ENCODE results near the gene TBXAS1. TPM values are rescaled to one million over a fixed set of nuclear protein-coding genes. Genes with fewer than 3 reads are reported as not detected.

TBXAS1 gene
- total RNA-seq, 1 donor from 2014 or later: 0.26 TPM

DNA sequence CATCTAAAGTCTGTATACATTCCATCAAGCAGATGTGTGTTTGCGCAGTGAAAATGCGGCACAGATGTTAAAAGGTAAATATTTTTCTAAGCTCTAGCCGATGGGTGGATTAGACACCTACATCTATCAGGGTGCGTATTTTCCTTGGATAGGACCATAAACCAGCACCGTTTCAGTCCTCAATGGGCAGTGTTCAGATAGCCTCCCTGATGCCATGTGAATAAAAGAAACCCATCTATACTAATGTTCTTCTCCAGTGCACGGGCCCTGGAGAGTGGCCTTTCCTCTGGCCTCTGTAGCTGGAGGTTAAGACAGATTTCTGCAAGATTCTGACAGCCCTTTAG is 130.2 kb downstream of the TBXAS1 start:
- Histone ChIP-seq H3K4me3 (ENCODE audit: low read depth, low read length) (no peak overlapping the region), H3K36me3 (ENCODE audit: control insufficient read depth, insufficient read depth, low read length) (no peaks in the 10 kb centered on the region), H3K27me3 (ENCODE audit: control insufficient read depth, insufficient read depth, low read length) (no peaks in the 10 kb centered on the region)
- TF ChIP-seq, protein P1, sequence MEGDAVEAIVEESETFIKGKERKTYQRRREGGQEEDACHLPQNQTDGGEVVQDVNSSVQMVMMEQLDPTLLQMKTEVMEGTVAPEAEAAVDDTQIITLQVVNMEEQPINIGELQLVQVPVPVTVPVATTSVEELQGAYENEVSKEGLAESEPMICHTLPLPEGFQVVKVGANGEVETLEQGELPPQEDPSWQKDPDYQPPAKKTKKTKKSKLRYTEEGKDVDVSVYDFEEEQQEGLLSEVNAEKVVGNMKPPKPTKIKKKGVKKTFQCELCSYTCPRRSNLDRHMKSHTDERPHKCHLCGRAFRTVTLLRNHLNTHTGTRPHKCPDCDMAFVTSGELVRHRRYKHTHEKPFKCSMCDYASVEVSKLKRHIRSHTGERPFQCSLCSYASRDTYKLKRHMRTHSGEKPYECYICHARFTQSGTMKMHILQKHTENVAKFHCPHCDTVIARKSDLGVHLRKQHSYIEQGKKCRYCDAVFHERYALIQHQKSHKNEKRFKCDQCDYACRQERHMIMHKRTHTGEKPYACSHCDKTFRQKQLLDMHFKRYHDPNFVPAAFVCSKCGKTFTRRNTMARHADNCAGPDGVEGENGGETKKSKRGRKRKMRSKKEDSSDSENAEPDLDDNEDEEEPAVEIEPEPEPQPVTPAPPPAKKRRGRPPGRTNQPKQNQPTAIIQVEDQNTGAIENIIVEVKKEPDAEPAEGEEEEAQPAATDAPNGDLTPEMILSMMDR (IDR thresholded peaks at IDR 0.05; ENCODE audit: insufficient read depth, low read length, severe bottlenecking): no peak
- DNase-seq (ENCODE audit: low read depth) (no peak), FAIRE-seq (no peak)

DNA sequence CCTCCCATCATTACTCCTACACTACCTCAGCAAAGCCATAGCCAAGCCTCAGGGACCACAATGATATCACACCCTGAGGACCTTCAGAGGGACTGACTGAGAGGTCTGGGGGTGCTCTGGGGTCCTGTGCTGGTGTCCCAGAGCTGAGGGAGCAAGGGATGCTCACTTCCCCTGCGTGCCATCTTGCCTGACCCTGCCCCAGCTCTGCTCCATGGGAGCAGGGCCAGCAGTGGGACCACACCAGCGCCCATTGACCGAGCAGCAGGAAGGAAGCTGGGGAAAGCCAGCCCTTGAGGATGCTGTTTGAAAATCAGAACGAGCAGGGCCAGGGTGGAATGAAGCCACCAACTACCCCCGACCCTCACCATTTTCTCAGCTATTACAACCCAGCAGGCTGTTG is 130.7 kb downstream of the TBXAS1 start:
- Histone ChIP-seq H3K36me3 (ENCODE audit: control insufficient read depth, insufficient read depth, low read length) (no peaks in the 10 kb centered on the region), H3K27me3 (ENCODE audit: control insufficient read depth, insufficient read depth, low read length) (no peaks in the 10 kb centered on the region), H3K4me3 (ENCODE audit: low read depth, low read length) (no peak overlapping the region)
- DNase-seq (ENCODE audit: low read depth) (no peak), FAIRE-seq (no peak)
- TF ChIP-seq, protein P1 (IDR thresholded peaks at IDR 0.05; ENCODE audit: insufficient read depth, low read length, severe bottlenecking): no peak

DNA sequence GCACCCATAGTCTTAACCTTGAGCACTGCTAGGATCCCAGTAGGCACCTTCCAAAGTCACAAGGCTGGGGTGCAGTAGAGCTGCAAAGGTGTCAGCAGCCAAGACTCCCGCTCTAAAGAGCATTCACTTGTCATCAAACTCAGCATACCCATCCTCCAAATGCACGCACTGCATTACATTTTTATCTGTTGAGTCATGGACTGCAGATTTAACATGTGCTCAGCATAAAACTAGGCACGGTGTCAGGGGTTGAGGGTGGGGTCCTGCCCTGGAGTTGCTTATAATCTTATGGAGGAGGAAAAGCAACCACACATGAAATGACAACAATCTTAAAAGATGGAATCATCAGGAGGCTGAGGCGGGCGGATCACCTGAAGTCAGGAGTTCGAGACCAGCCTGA is 131.1 kb downstream of the TBXAS1 start:
- TF ChIP-seq, protein P1 (IDR thresholded peaks at IDR 0.05; ENCODE audit: insufficient read depth, low read length, severe bottlenecking): no peak
- Histone ChIP-seq H3K27me3 (ENCODE audit: control insufficient read depth, insufficient read depth, low read length) (no peaks in the 10 kb centered on the region), H3K36me3 (ENCODE audit: control insufficient read depth, insufficient read depth, low read length) (no peaks in the 10 kb centered on the region), H3K4me3 (ENCODE audit: low read depth, low read length) (no peak overlapping the region)
- FAIRE-seq (no peak), DNase-seq (ENCODE audit: low read depth) (peak; percentile 20)

DNA sequence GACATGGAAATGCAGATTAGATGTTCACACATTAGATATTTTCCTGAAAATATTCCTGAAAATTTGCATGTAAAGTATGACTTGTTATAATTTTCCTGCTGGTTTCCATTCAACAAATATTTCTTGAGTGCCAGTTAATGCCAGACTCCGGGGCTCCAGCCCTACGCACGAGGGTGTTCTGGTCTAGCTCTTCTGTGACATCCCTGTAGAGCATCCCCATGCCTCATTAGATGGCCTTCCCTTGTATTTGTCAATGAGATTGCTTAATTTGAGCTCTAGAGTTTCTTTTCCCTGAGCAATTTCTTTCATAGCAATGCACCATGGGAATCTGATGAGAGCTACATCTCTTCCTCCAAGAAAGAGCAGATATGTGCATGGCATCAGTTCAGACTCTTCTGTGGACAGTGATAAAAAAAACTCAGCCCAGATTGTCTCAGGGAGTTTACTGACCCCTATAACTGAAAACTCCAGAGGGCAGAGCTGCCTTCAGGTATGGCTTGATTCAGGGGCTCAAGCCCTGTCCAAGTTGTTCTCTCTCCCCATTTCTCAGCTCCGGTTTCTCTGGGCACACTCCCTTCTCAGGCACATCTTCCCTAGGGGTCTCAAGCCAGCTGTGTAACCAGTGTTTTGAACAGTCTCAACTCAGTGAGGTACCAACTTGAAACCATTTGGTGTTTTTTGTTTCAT is 137.0 kb downstream of the TBXAS1 start:
- DNase-seq (ENCODE audit: low read depth) (no peak), FAIRE-seq (no peak)
- H3K27me3 ChIP-seq (ENCODE audit: control insufficient read depth, insufficient read depth, low read length): no peaks in the 10 kb centered on the region
- no peak overlapping the region for H3K4me3 ChIP-seq (ENCODE audit: low read depth, low read length)
- TF ChIP-seq, protein P1 (IDR thresholded peaks at IDR 0.05; ENCODE audit: insufficient read depth, low read length, severe bottlenecking): no peak
- no peaks in the 10 kb centered on the region for H3K36me3 ChIP-seq (ENCODE audit: control insufficient read depth, insufficient read depth, low read length)

DNA sequence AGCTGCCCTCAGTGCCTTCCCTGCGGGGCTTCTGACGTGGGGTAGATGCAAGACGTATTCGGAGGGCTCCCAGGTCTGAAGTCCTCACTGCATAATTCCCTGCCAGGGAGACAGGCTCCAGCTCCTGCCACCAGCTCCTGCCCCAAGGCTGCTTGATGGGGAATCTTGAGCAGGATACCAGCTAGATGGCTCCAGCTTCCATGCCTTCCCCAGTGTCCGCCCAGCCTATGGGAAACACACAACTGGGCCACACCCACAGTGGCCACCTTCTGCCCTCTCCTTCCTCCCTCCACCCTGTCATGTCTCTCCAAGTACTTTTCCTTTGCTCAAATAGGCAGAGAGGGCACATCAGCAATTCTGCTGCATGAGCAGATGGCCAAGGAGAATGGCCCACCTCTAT is 137.9 kb downstream of the TBXAS1 start:
- FAIRE-seq: no peak
- TF ChIP-seq, protein P1 (IDR thresholded peaks at IDR 0.05; ENCODE audit: insufficient read depth, low read length, severe bottlenecking): no peak

DNA sequence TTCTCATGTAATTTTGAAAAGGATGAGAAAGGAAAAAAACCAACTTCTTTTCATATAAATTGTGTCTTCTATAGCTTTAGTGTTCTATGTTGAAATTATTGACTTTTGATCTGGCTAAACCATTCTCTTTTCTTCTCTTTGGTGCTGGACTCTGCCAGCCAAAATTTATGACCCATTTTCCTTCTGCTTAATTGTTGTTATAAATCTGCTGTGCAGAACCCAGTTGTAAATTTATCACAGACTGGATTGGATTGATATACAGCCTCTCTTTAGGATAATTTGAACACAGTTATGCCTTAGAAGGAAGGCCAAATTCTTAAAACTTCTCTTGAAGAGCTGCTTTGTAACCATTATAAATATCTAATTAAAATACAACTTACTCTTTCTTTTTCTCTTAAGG is 139.9 kb downstream of the TBXAS1 start:
- no peak for DNase-seq (ENCODE audit: low read depth)
- Histone ChIP-seq H3K36me3 (ENCODE audit: control insufficient read depth, insufficient read depth, low read length) (no peaks in the 10 kb centered on the region), H3K27me3 (ENCODE audit: control insufficient read depth, insufficient read depth, low read length) (peaks cover 1% of the 10 kb centered on the region), H3K4me3 (ENCODE audit: low read depth, low read length) (no peak overlapping the region)
- TF ChIP-seq, protein P1 (IDR thresholded peaks at IDR 0.05; ENCODE audit: insufficient read depth, low read length, severe bottlenecking): no peak
- FAIRE-seq: no peak

More for the DNA sequence above, 137.9 kb downstream of the TBXAS1 start:
- H3K4me3 ChIP-seq (ENCODE audit: low read depth, low read length): no peak overlapping the region
- no peaks in the 10 kb centered on the region for H3K36me3 ChIP-seq (ENCODE audit: control insufficient read depth, insufficient read depth, low read length)
- no peak for DNase-seq (ENCODE audit: low read depth)
- H3K27me3 ChIP-seq (ENCODE audit: control insufficient read depth, insufficient read depth, low read length): peaks cover 1% of the 10 kb centered on the region

All from bronchial epithelial cell (primary cell).